Measurements from ENCODE around the gene ATP6AP1.

Gene ATP6AP1

GRCh38 chrX:154431341-154431740, 2.9 kb downstream of the ATP6AP1 start:
- no peak for DNase-seq

- DNase-seq, result no peak
Measured at GRCh38 chrX:154432210-154432609, 3.7 kb downstream of the ATP6AP1 start.

GRCh38 chrX:154433605-154434004, 5.1 kb downstream of the ATP6AP1 start:
- DNase-seq, result no peak

GRCh38 chrX:154434394-154435168, 6.1 kb downstream of the ATP6AP1 start:
- DNase-seq, result no peak

GRCh38 chrX:154435171-154435733, 6.8 kb downstream of the ATP6AP1 start:
- DNase-seq, result no peak

- no peak for DNase-seq
Measured at GRCh38 chrX:154436374-154436982, 8.0 kb downstream of the ATP6AP1 start.

GRCh38 chrX:154436983-154437752, 8.7 kb downstream of the ATP6AP1 start, which contains the start of gene GDI1:
GDI1 (plus strand) TSS chrX:154437154; CDS start chrX:154437255, 101 bp downstream.
- DNase-seq, result no peak

GRCh38 chrX:154437971-154438893, 9.8 kb downstream of the ATP6AP1 start:
- no peak for DNase-seq

- DNase-seq, result no peak
Measured at GRCh38 chrX:154439841-154440240, 11.4 kb downstream of the ATP6AP1 start.

GRCh38 chrX:154440623-154441357, 12.3 kb downstream of the ATP6AP1 start:
- DNase-seq, result no peak

- no peak for DNase-seq
Measured at GRCh38 chrX:154441564-154441963, 13.1 kb downstream of the ATP6AP1 start.

- no peak for DNase-seq
Measured at GRCh38 chrX:154441984-154442707, 13.7 kb downstream of the ATP6AP1 start.

- DNase-seq, result no peak
Measured at GRCh38 chrX:154443479-154443910, 15.0 kb downstream of the ATP6AP1 start.

- DNase-seq, result no peak
Measured at GRCh38 chrX:154443992-154444754, 15.7 kb downstream of the ATP6AP1 start, which contains the start of gene FAM50A. FAM50A (plus strand) TSS chrX:154444141; CDS start chrX:154444236, 95 bp downstream.

GRCh38 chrX:154444755-154445246, 16.3 kb downstream of the ATP6AP1 start:
- DNase-seq, result no peak

- no peak for DNase-seq
Measured at GRCh38 chrX:154445776-154446175, 17.3 kb downstream of the ATP6AP1 start.

- no peak for DNase-seq
Measured at GRCh38 chrX:154446430-154446829, 18.0 kb downstream of the ATP6AP1 start.

GRCh38 chrX:154448484-154448883, 20.0 kb downstream of the ATP6AP1 start:
- DNase-seq, result no peak

- DNase-seq, result no peak
Measured at GRCh38 chrX:154449618-154450017, 21.1 kb downstream of the ATP6AP1 start.

GRCh38 chrX:154450312-154450711, 21.8 kb downstream of the ATP6AP1 start:
- no peak for DNase-seq

Data from NCI-H187 treated with DMSO at 0.1 percent for 48 hours (cell line).